PC-9 (cell line): ENCODE measurements around the gene GYS1.
"Not testable (repeated sequence)": the region's sequence is repeated elsewhere in the genome, so short reads cannot be mapped to it uniquely, and the experiment has no call there.

Experiments used
- CTCF ChIP-seq: fragments of 200-600 bp; sonication (generic); conservative IDR thresholded peaks from 2 replicates; pipeline ENCODE4 v1.6.1; 2017; ENCODE audit warnings: mixed run types, antibody characterized with exemption, mild to moderate bottlenecking, moderate library complexity
- EZH2 ChIP-seq: fragments of 200-600 bp; sonication (generic); IDR thresholded peaks from 2 replicates; pipeline ENCODE4 v1.8.0; 2017; ENCODE audit warnings: antibody characterized with exemption, low read depth

- TF ChIP-seq CTCF, EZH2: not testable (repeated sequence)
These were observed 37.2 kb upstream of the GYS1 start for GRCh38 chr19:49030323-49030722.
